ENCODE data around the gene PSMD11.
"Not testable (repeated sequence)": the region's sequence is repeated elsewhere in the genome, so short reads cannot be mapped to it uniquely, and the experiment has no call there.

Gene PSMD11

DNA sequence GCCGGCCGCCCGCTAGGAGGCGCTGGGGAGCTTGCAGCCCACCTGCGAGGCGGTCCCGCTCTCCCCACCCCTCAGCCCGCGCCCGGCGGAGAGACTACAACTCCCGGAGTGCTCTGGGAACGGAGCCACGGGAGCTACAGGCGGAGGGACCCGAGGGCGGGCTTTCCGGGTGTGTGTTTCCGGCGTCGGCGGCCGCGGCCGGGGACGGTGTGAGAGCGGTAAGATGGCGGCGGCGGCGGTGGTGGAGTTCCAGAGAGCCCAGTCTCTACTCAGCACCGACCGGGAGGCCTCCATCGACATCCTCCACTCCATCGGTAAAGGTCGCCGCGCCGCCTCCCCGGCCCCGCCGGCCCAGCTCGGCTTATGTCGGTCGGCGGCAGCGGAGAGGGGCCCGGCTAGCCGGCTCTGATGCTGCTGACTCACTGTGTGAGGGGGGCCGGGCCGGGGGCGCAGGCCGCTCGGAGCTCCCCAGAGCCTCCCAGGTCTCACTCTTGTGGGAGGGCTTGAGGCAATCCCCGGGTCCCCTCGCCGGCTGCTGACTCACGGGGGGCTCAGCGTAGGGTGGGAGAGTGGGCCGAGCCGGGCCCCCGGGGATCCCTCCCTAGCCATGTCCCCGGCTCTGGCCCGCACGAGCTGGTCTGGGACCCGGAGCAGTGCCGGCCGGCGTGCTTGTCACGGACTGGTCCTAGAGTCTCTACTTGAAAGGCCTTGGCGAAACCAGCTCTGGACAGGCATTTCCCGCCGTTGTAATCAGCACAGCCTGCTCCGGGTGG is at the start of gene PSMD11:
PSMD11 (plus strand) TSS at position 210 of the 773 bp plus-strand sequence; CDS start at position 224, 14 bp downstream.
- DNase-seq, result peak; percentile 81

DNA sequence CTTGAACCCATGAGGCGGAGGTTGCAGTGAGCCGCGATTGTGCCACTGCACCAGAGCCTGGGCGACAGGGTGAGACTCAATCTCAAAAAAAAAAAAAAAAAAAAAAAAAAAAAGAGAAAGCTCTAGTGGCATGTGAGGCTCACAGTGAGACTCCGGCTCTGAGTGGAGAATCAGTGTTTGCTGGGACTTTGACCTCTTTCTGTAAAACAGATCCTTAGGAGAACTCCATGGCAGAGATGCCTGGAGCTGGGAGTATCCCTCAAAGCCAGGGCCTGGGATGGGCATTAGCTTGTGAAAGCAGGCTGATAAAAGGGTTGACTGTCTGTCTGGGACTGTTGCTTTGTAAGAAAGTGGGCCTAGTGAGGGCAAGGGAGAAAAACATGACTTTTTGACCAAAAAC is 48.0 kb upstream of the PSMD11 start:
- no peak for DNase-seq

DNA sequence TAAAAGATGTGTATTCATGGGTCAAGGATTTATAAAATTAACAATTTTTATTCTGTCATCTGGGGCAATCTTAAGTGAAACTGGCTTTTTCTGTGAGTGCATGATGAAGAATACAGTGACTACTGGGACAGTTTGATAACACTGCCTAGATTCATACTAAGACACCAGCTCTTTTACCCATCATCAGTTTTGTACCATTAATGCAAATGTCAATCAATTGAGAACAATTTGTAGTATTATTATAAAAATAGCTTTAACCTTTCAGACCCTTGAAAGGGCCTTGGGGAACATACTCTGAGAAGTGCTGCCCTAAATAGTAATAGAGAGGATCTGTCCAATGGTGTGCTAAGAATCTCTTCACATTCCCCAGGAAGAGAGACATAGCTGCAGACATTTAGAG is 45.4 kb upstream of the PSMD11 start:
- no peak for DNase-seq

DNA sequence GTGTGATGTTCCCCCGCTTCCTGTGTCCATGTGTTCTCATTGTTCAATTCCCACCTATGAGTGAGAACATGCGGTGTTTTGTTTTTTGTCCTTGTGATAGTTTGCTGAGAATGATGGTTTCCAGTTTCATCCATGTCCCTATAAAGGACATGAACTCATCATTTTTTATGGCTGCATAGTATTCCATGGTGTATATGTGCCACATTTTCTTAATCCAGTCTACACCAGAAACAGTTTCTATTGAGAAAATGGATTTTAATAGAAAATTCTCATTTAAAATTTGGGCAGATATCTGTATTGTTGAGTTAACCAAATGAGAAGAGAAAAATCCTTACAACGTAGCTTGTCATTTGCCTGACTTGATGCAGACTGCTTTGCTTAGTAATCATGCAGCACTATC is 34.2 kb upstream of the PSMD11 start:
- not testable (repeated sequence) for DNase-seq

DNA sequence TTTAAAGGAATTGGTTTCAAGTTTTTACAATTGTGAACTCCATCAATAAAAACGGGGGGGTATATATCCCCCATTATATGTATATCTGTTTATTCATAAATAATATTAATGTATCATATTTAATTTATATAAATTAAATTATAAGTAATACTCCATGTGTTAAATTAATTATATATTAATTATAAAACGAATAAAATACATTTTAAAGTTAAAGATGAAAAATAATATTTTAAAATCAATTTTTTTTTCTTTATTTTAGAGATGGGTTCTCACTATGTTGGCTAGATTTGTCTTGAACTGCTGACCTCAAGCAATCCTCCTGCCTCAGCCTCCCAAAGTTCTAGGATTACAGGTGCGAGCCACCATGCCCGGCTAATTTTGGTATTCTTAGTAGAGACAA is 17.4 kb upstream of the PSMD11 start:
- DNase-seq, result no peak

DNA sequence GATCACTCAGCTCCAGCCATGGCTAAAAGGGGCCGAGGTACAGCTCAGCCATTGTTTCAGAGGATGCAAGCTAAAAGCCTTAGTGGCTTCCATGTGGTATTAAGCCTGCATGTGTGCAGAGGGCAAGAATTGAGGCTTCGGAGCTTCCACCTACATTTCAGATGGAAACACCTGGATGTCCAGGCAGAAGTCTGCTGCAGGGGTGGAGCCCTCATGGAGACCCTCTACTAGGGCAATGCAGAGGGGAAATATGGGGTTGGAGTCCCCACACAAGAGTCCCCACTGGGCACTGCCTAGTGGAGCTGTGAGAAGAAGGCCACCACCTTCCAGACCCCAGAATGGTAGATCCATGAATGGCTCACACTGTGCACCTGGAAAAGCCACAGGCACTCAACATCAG is 14.7 kb upstream of the PSMD11 start:
- DNase-seq, result no peak

DNA sequence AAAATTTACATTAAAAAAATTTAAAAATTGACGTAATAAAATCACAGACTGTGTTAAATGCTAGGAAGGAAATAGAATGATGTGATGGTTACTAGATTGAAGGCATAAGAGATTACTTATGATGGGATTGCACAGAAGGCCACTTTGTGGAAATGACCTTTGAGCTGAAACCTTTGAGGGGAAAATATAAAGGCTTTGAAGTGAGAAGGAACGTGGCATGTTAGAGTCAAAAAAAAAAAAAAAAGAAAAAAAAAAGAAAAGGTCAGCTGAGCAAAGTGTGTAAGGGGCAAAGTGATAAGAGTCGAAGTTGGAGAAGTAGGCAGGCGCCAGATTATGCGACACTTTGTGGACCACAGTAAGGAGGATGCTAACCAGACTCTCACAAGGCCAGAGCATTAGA is 3.6 kb upstream of the PSMD11 start:
- no peak for DNase-seq

DNA sequence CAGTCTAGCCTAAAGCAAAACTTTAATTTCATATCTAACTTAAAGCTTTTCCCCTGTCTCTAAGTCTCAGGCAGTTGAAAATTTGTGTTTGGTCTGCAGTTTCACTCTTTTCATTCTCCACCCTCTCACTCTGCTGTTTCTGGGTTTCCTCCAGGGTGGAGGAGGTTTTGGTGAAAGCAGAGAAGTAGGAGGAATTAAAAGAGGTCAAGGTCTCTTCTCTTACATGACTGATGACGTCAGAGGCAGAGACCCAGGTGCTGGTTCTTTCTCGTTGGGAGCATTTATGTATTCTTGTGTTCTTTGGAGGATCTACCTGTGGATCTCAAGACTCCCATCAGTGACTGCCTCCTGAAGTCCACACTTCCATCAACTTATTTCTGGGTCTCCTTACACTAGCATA is 2.4 kb upstream of the PSMD11 start:
- DNase-seq, result no peak

DNA sequence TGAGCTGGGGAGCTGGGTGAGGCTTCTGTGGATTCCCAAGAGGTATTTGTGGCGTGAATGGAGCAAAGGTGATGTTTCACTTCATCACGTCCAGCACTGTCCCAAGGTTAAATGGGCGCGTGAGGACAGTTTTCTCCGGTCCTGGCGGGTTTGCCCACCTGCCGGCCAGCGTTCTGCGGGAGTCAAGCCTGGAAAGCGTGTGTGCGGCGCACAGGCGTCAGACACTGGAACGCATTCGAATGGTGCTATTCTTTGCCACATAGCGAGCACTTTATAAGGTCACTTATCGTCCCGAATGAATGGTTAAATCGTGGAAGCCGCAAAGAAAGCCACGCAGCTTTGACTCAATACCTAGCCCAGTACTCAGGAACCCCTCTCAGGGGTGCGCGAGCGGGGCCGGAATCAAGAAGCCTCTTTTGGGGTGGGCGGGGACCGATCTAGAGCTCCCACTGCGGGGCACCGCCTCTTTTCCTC is 446 bp upstream of the PSMD11 start:
- no peak for DNase-seq

DNA sequence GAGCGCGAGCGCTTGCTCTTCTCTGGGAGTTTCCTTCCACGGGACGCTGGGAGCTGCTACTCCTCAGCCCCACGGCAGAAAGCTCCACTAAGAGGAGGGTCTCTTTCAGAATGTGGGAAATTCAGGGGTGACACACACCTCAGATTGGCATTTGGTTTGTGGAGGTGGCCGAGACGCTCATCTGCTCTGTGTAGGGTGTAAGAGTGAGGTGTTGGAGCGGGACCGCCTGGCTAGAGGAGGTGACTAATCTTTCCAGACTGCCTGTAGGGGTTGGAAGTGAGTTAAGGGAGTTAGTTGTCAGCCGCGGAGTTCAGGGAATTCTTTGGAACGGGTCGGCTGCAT is 735 bp downstream of the PSMD11 start:
- no peak for DNase-seq

DNA sequence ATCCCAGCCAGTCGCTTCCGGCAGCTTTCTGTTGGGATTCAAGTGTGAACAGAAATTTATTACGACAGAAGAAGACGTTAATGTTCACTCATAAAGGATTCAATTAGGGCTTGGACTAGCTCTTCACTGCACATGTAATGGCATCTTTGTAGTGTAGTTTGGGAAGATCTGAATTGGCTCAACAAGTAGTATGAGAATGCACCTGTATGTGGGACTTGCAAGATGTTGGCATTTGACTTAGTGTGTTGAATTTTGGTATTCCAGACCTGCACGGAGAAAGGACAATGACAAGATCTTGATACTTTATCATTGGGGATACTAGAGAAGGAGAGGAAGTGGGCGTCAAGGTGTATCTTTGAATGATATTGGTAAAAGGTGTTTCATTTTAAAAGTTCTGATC is 1.2 kb downstream of the PSMD11 start:
- DNase-seq, result no peak

DNA sequence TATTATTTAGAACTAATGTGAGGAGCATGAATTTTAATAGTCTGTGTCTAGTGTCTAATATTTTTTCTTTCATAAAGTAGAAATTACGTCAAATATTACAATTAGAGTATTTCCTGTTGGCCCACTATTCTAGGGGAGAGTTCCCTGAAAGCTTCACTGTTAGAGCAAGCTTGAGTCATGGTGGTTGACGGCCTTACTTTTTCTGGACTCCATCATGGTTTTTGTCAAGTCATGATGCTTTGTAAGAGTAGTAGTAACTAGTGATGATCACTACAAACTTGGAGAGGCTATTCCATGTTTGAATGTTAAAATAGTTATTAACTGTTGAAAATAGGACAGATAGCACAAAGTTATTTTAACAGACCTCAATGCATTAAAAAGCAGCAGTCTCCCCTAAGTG is 1.7 kb downstream of the PSMD11 start:
- DNase-seq, result no peak

DNA sequence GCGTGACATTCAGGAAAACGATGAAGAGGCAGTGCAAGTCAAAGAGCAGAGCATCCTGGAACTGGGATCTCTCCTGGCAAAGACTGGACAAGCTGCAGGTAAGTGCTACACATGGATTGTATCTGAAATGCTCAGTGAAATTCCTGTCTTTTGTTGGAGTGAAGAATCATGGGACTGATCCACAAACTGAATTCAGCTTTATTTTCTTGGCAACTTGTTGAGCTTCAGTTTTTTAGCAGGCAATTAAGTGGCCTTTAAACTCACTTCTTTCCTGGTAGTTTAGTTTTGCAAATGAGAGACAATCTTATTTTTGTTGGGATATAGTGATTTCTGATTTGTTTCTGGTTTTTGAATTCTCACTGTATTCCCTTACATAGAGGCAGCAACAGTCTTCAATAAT is 2.6 kb downstream of the PSMD11 start:
- no peak for DNase-seq

DNA sequence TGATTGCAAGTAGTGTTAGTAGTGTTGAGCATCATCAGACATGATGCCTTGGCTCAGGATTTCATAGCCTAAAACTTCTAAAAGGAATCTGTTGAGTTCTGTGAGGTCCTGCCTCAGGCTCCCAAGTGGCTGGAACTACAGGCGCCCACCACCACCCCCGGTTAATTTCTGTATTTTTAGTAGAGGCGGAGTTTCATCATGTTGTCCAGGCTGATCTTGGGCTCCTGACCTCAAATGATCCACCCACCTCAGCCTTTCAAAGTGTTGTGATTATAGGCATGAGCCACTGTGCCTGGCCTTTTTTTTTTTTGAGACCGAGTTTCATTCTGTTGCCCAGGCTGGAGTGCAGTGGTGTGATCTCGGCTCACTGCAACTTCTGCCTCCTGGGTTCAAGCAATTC is 5.7 kb downstream of the PSMD11 start:
- no peak for DNase-seq

DNA sequence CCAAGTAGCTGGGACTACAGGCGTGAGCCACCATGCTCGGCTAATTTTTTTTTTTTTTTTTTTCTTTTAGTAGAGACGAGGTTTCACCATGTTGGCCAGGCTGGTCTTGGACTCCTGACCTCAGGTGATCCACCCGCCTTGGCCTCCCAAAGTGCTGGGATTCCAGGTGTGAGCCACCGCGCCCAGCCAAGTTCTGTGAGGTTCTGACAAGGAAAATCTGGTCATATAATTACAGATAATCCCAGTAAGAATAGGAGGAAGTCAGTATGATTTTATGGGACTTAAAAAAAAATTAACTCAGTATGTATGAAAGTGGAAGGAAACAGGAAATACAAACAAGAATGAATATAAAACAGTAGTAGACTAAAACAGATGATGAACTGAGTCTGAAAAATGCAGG is 6.1 kb downstream of the PSMD11 start:
- not testable (repeated sequence) for DNase-seq

DNA sequence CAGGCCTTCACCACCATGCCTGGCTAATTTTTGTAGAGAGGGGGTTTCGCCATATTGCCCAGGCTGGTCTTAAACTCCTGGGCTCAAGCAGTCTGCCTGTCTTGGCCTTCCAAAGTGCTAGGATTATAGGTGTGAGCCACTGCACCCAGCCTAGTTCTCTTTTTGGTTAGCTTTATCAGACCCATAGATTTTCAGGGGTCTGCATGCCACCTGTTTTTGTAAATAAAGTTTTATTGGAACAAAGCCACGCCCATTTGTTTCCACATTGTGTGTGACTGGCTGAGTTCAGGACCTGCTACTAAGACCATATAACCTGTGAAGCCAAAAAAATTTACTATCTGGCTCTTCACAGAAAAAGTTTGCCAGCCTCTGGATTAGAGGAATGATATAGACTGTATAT is 7.6 kb downstream of the PSMD11 start:
- no peak for DNase-seq

DNA sequence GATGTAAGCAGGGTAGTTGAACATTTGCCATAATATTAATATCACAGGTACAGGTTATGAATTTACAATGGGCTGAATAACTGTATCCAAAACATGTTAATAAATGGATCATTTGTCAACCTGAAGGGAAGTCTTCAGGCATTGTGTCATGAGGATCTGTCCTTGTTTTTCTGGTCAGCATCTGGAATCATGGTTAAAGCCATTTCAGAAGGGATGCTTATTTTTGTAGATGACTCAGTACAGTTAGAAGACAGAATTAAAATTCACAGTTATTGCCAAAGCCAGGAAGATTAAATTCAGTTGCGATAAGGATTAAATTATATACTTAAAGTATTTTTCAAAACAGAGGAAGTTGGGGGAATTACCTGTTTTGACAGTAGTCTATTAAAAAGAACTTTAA is 8.0 kb downstream of the PSMD11 start:
- no peak for DNase-seq

DNA sequence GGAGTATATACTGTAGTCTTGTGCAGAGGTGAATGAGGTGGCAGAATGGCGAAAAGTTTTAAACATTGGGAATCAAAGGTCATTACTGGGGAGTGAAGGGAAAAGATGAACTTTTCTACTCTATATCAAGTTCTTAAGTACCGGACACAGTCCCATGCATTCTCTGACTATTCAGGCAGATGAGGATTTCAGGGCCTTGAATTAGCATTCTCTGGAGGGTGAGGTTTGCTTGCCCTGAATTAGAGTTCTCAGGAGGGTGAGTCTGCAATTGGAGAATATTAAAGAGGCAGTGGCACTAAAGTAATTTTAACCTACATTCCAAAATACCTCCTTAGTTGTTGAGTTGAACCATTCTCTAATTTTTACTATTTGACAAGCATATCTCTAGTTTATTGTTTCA is 9.1 kb downstream of the PSMD11 start:
- DNase-seq, result no peak

DNA sequence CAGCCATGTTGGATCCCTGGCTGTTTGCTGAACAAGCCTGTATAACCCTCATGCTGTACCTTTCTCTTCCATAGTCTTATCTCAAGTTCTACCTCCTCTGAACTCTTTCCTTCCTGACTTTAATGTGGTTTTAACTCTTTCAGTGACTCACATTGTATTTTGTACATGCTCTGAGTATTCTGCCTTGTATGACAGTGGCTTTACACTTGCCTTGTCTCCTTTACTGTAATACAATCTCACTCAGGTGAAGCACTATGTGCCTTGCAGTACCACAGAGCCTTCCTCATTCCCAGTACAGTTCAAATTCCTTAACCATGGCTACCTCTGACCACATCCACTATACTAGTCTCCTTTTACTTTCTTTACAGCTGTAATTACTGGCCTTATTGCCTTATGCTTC is 14.1 kb downstream of the PSMD11 start:
- DNase-seq, result no peak

DNA sequence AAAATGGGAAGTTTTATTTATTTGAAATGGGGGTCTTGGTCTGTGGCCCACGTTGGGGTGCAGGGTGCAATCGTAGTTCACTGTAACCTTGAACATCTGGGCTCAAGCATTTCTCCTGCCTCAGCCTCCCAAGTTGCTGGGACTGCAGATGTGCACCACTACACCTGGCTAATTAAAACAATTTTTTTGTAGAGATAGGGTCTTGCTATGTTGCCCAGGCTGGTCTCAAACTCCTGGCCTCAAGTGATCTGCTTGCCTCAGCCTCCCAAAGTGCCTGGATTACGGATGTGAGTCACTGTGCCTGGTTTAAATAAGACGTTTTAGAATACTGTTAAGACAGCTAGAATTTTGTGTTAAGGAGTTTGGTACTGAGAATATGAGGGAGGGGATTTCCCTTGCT is 15.7 kb downstream of the PSMD11 start:
- DNase-seq, result no peak

DNA sequence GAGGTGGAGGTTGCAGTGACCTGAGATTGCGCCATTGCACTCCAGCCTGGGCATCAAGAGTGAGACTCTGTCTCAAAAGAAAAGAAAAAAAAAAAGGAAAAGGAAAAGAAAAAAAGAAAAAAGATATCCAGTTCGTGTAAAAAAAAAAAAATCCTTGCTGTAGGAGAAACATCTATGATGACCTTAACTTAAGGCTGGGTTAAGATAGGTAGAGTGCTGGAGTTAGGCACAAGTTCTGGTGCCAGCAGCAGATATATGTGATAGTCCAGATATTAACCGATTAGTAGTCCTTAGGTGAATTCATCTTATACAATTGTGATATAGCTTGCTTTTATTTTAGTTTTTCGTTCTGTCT is 17.2 kb downstream of the PSMD11 start:
- DNase-seq, result no peak

DNA sequence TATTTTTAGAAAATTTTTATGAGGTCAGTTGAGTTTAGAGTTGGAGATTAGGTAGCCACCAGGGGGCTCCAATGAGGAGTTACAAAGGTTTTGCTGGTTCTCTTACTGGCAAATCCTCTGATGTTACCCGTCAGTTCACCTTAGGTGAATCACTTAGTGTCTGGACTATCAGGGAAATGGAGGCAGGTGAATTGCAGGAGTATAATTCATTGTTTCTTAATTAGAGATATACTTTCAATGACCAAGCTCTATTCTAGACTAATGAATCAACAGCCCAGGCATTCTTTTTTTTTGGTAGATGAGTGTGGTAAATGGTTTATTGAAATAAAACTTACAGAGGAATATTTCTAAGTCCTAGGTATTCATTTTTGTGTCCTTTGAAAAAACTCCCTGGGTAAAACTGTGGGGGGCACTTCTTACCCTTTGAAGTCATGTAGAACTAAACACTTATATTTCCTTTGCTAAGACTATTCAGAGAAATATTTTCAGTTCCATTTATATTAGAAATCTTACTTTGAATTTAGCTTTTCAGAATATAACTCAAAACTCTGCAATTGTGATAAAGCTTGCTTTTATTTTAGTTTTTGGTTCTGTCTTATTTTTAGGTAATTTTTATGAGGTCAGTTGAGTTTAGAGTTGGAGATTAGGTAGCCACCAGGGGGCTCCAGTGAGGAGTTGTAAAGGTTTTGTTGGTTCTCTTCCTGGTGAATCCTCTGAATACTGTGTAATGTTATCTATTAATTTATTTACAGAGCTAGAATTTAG is 17.7 kb downstream of the PSMD11 start:
- peak; percentile 7 for DNase-seq

DNA sequence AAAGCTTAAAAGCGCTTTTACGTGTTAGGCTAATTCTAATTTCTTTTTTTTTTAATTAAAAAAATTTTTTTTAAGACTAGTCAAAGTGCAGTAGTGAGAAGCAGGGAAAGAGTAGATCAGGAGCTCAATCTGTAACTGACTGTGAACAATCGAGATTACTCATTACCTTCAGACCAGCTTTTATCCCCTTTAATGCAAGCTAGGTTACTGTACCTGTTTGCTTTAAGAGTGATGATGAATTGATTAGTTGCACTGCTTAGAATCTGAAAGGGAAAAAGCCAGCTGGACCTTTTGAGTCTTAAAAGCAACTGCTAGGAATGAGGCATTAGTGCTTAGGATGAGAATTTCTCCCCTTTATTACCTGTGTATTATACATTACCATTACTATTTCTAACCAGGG is 19.0 kb downstream of the PSMD11 start:
- DNase-seq, result no peak

DNA sequence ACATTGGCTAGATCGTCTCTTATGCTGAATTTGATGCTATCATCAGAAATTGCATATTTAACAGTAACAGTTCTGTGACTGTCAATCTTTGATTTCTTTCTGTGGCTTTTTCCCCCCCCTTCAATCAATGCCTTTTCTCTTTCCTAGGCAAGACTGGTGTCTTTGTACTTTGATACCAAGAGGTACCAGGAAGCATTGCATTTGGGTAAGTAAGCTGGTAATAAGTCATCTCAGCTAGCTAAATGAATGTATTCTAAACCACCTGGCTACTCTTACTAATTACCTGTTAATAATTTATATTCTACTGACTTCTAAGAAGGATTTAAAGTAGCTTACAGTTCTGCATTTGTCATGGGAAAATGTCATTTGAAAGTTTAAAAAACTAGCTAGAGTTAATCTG is 20.1 kb downstream of the PSMD11 start:
- DNase-seq, result no peak

DNA sequence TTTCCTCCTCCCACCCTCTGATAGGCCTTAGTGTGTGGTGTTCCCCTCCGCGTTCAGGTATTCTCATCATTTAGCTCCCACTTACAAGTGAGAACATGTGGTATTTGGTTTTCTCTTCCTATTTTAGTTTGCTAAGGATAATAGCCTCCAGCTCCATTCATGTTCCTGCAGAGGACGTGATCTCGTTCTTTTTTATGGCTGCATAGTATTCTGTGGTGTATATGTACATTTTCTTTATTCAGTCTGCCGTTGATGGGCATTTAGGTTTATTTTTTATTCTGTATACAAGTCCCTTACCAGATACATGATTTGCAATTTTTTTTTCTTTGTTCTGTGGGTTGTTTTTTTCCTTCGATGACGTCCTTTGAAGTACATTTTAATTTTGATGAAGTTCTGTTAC is 23.6 kb downstream of the PSMD11 start:
- DNase-seq, result no peak

All from SHP77 treated with DMSO at 0.1 percent for 48 hours (cell line).